DMS79 treated with DMSO at 0.1 percent for 48 hours (cell line): ENCODE results near the gene SLC16A3.

Experiments used
- DNase-seq: peaks from one replicate; lab custom pipeline; 2025; lab: John Stamatoyannopoulos, UW

The SLC16A3 gene

DNA sequence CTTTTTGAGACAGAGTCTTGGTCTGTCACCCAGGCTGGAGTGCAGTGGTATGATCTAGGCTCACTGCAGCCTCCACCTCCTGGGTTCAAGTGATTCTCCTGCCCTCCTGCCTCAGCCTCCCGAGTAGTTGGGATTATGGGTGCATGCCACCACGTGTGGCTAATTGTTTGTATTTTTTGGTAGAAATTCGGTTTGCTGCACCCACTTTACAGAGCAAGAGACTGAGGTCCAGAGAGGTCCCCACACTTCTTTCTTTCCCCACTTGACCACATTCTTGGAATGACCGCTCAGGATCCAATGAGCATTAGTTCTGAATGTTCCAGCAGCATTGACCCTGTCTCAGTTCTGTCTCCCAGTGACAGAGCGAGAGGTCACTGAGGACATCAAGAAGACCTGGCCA is 5.3 kb upstream of the SLC16A3 start:
- no peak for DNase-seq

DNA sequence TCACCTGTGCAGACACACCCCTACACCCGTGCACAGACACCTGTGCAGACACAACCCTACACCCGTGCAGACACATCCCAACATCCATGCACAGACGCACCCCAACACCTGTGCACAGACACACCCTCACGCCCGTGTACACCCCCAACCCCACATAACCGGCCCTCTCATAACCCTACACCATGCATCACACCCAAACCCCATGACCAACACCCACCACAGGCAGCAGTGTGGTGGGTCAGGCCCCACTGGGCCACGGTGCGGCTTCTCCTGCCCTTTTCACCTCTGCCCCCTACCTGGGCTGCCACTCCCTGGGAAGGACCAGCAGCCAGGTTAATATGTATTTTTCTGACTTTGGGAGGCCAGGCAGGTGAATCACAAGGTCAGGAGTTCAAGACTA is 4.2 kb upstream of the SLC16A3 start:
- DNase-seq, result no peak

DNA sequence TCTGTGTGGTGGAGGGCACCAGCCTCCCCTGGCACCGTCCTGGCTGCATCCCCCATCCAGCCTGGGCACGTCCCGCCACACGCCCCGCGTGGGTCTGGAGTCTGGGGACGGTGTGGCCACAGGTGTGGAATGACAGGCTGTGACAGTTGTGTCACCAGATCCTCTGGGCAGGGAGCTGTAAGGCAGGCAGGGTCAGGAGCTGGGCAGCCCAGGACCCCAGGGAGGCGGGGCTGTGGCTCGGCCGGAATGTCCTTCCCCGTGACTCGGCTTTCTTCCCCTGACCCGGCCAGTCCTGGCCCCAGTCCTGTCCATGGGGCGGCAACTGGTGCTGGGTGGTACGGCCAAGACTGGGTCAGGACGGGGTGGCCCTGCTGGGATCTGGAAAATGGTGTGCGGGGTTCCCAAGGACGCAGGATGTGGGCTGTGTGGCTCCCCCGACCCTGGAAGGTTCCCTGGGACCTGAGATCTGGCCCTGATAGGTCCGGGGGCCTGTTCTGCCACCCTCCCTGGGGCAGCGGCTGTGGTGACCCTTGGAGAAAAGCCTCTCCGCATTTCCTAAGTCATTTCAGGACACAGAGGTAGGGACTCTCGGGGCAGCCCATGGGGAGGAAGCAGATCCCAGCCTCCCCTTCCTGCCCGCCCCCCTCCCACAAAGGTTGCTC is 3.3 kb upstream of the SLC16A3 start:
- no peak for DNase-seq

DNA sequence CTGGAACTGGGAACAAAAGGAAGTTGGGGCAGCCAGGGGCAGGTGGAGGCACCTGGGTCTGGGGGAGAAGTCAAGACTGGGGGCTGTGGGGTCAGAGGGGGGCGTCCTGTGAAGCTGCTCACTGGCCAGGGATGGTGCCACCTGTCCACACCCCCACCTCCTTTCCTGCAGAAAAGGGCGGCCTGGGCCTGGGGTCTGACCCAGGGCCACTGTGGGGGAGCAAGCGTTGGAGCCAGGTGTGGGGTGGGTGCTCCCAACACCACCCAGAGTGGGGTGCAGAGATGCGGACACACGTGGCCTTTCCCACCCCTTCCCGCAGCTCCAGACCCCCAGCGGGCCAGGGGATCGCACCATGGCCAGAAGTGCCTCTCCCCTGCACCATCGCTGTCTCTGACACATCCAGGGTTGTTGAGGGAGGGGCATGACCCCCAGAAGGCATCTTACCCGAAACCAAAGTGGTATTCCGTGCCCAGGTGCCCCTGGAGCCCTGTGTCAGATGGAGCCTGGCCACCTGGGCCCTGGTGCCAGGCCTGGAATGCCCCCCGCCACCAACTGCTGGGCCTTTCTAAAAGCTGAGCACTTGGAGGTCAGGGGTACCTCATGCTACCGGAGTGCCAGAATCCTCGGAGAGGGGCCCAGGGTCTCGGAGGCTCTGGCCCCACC is 2.6 kb upstream of the SLC16A3 start:
- no peak for DNase-seq

DNA sequence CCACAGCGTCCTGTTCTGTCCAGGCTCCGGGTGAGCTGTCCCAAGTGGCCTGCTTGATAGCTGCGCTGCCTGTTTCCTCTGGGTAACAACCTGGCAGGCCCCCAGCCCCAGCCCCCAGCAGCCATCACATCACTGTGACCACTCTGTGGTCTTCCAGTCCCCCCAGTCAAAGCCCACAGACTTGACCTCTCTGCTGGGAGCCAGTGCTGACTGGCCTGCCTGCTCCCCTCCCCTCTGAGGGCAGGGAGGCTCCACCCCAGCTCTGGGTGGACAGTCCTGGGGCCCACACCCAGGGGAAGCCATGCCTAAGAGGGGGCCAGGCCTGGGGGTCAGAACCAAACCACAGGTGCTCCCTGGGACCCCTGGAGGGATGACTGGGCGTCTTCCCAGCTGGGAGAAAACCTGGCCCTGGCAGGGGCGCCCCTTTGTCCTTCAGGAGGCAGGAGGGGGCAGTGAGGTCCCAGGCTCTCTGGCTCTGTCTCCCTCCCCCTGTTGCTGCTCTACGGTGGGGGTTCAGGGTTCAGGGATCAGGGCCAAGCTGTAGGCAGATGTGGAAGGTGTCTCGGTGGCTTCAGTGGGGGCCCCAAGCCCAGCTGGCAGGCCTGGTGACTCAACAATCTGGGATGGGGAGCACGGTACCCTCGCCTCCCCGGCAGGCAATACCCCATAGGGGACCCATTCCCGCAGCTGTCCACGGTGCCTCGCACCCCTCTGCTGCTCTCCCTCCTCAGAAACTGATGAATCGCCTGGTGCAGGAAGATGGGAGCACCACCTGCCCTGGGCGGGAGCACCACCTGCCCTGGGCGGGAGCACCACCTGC is 1.8 kb upstream of the SLC16A3 start:
- no peak for DNase-seq

DNA sequence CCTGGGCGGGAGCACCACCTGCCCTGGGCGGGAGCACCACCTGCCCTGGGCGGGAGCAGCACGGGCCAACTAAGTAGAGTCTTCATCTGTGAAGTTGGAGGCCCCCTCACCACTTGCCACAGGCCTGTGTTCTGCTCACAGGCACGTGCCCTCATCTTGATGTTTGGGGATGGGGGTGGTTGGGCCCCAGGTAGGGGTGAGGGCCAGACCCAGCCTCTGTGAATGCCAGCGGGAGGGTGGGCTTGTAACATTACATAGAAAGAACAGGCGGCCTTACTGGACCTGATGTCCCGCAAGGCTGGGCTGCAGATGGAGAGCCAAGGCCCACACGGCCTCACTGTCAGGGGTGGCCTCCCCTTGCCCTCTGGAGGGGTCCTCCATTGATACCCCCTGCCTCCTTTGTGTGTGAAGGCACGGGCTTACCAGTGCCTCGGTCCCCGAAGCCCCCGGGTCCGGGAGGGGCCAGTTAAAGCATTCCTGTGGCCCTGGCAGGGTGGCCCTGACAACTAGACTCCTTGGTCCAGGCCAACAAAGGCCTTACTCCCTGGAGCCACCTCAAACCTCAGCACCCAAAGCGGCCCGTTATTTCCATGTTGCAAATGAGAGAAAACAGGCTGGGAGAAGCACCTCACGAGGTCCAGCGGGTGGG is 1.1 kb upstream of the SLC16A3 start:
- DNase-seq, result no peak

DNA sequence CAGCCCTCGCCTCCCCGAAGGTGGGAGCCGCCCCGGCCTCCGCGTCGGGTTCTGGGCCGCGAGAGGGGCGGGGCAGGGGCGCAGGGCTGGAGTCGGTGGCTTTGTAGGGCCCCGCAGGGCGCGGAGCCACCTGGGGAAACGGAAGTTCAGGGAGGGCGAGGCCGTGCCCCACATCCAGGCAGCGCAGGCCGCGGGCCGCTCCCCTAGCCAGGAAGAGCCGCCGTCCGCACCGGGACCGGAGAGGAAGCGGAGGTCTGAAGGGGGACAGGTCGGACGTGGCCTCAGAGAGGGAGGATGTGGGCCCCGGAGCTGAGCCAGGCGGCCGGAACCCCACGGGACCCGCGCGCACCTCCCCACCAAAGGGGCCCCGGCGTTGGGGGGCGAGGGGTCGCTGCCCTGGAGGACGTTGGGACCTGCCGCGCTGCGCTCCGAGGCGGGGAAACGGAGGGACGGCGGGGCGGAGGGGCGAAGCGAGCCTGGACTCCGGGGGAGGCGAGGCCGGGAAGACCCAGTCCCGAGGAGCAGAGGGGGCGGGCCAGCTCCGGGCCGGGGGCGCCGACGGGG is 482 bp upstream of the SLC16A3 start:
- DNase-seq, result no peak

DNA sequence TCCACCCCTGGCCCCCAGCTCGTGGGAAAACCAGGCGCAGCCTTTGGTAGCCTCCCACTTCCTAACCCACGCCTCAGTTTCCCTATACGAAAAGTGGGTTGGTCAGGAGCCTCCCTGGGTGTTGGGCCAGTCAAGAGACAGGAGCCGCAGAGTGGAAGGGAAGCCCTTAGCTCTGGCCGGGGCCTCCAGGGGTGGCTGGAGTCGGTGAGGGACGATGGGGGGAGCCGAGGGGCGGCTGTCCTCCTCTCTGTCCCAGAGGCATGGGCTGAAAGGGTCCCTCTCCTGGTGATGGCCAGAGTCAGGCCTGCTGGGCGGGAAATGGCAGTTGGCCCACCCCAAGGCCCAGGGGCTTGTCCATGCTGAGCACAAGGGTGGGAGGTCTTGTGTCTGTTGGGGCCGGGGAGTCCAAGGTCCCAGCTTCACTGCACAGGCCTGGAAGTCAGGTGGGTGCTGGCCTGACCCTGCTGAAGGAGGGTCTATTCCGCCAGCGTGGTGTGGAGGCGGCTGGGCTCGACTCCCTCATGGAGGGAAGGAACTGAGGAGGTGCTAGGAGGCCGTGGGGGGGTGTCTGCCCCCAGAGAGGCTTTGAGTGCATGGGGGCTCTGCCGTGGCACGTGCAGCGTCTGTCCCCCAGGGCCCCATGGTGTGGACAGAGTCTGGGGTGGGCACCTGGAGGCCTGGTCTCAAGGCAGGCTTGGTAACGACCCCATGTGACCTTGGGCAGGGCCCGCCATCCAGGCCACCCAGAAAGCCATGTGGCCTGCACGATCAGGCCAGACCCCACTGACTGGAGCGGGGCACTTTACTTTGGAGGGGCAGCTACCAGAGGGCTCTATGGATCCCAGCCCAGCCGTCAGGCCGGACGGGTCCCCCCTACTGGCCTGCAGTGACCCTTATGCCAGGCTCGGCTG is 1.1 kb downstream of the SLC16A3 start:
- DNase-seq, result no peak

DNA sequence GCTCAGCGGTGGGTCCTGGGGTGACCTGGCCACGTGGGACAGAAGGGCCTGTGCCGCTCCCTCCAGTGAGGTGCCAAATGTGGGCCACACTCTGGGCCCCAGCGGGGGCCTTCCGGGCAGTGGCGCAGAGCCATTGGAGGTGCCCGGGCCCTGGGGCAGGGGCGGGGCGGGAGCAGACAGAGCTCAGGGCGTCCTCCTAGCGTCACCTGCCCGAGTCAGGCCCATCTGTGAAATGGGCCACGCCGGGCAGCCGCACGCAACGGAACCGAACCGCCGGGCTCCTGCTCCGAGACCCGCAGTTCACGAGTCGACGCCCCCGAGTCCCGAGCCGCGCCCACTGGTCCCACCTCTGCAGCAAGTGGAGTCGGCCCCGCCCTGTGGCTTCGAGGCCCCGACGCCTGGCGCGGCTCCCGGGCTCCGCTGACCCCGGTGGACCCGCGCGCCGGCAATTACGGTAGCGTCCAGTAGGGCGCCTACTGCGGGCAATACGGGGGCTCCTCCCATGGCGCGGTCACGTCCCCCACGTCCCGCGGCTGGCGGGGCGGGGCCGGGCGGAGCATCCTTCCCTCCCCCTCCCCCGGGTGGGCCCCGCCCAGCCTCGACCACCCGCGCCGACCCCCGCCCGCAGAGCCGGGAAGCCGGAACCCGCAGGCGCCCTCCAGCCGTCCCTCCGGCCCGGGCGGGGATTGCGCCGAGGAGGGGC is 1.9 kb downstream of the SLC16A3 start:
- no peak for DNase-seq

DNA sequence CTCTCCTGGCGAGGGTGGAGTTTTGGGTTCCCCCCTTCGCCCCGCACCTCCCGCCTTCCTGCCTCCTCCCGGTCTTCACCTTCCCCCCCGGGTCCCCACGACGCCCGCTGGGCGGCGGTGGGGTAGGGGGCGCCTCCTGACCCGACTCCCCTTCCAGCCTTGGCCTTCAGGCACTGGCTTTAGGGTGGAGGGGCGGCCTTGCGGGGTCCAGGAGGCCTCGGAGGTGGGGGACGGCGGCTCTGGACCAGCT is 2.4 kb downstream of the SLC16A3 start:
- no peak for DNase-seq

DNA sequence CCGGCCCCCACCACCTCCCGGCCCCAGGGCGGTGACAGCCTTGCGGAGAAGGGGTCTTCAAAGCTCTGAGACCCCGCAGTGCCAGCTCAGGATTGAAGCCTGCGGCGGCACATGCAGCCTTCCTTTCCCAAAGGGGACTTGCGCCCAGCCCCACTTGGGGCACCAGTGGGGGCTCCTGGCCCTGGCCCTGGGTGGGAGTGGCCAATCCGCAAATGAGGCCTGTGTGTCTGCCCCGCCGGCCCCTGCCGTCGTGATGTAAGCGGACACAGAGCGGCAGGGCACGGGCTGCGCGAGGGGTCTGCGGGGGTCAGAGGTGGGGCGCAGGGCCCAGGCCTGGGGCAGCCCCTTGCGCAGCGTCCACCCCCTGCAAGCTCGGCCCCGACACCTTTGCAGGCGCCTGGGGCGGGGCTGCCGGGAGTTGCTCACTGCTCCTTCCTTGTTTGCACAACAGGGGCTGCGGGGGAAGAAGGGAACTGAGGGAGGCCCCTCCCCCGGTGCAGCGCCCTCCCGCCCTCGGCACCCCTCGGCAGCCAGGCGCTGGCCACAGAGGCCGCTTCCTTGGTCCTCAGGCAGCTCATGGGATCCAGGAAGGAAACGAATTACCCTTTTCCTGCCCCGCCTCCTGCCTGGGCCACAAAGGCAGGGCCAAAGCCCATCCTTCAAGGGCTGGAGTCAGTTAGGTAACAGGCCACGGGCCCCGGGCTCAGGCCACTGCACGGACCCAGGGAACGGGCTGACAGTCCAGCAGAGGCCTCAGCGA is 2.9 kb downstream of the SLC16A3 start:
- no peak for DNase-seq

DNA sequence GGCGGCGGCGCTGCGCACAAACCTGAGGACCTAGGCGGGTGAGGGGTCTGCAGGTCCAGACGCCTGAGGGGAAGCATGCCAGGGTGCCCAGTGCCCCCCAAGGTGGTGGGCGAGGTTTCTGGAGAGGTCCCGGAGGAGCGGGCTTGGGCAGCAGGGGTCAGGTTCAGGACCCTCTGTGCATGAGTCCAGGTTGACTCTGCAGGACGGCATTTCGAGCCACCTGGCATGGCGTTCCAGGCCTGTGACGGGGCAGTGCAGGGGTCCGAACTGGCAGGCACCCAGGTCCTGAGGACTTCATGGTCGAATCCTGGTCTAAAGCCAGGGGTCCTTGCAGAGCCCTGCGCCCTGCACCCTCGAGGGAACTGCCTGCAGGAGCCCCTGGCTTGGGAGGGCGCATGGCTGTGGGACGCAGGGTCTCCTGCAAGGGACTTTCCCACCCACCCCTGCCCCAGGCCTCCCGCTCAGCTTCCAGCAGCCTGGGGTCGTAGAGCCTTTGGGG is 3.5 kb downstream of the SLC16A3 start:
- no peak for DNase-seq

DNA sequence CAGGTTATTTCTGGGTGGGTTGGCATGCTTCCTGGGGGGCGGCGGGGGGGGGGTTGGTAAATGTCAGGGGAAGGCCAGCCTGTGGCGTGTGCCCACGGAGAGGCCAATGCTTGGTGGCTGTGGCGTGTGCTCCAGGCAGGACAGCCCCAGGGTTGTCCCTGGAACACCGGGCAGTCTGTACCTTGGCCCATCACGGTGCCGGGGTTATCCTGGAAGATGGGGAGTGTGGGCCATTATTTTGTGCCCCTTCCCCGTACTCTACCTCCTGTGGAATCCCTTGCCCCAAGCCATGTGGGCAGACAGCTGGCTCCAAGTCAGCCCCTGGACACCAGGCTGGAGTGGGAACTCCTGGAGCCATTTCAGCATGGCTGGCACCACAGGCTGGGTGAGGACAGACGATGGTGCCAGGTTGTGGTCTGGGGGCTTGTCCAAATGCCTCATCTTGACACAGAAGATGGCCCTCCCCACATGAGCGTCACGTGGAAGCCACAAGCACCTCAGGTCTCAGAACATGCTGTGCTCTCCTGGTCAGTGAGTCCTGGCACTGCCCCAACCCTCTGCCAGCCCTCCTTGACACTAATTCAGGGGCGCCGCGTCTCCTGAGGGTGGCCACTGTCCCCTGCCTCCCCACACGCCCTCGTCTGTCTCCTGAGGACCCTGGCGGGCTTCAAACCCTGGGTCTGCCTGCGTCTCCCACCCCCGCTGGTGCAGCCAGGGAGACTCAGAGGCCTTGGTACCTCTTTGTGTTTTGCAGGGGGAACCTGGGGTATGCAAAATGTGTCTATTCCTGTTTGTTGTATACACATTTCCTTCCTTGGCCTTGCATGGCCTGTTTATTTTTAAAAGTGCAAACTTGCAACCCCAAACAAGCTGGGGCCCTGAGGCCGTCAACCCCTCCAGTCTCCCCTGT is 4.3 kb downstream of the SLC16A3 start:
- no peak for DNase-seq

DNA sequence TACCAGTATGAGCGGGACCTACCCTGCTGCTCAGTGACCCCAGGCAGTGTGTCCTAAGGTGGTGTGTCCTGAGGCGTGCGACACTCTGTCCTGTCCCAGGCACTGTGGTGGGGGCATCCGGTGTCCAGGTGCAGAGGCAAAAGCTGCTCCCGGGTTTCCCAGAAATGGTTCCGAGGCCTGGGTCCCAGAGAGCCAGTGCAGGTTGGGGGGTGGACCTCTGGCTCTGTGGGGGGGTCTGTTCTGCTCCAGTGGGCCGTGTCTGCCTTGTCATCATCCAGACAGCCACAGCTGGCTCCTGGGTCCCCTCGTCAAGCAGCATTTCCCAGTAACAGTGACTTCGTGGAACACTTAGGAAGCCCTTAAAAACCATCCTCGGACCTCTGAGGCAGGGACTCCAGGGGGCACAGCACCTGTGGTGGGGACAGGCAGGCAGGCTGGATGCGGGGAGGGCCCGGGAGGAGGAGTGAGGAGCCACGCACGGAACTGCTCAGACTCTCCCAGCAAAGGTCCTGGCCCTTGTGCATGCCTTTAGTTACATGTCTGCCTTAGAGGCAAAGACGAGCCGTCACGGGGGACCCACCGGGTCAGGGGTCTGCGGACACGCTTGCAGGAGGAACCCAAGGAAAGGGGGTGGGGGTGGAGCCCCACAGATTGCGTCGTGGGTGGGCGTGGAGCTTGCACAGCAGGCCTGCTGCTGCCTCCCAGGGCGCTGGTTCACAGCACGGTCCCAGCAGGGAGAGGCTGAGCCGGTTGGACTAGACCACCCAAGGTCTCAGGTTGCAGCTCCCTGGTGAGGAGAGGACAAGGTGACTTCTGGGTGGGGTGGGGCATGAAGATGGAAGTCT is 5.6 kb downstream of the SLC16A3 start:
- DNase-seq, result peak; percentile 7

DNA sequence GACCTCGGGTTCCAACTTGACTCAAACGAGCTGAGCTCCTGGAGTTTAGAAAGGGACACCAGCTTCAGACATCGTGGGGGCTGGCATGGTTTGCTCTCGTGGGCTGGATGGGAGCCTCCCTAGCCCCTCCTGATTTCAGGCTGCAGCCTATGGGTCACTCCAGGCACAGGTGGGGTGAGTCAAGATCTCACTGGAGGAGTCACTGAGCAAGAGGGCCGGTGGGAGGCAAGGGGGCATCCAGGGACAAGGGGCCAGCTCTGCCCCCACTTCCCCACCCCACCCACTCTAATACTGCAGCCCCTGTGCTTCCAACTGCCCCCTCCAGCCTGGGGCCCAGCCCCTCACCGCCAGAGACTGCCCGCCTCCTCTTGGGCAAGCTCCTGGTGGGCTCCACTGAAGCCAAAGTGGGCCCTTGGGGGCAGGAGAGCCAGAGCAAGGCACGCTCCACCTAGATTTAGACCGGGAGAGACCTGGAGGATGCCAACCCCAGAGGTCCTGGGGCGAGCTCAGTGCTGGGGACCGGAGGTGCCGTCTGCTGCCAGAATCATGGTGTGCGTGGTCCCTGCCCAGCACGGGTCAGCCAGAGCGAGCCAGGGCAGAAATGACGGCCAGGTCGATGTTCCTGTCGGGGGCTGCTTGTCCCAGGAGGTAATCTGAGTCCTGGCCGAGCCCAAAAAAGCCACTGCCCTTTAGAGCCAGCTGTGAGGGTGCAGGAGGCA is 6.4 kb downstream of the SLC16A3 start:
- DNase-seq, result no peak

DNA sequence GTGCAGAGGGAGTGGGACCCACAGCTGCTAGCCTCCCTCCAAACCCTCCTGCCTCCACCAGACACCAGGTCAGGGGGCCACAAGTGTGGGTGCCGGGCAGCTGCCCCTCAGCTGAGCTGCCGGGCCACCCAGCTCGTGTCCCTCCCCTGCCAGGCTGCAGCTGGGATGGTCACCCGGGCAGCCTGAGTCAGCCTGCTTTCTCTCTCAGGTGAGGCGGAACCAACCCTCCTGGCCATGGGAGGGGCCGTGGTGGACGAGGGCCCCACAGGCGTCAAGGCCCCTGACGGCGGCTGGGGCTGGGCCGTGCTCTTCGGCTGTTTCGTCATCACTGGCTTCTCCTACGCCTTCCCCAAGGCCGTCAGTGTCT is 6.9 kb downstream of the SLC16A3 start:
- no peak for DNase-seq
